Medulla oblongata (tissue), 1 donor: Measurements from ENCODE around the gene FASTKD3.

Source experiments
- DNase-seq: peaks from one replicate; pipeline ENCODE4 v3.0.0-alpha.2; 2015; ENCODE audit errors: extremely low spot score

The FASTKD3 gene

GRCh38 chr5:7849681-7850394 is 19.0 kb downstream of the FASTKD3 start:
- peak; percentile 32 for DNase-seq

GRCh38 chr5:7848296-7848695 is 20.5 kb downstream of the FASTKD3 start:
- DNase-seq: no peak

GRCh38 chr5:7846327-7846726 is 22.5 kb downstream of the FASTKD3 start:
- no peak for DNase-seq

- no peak for DNase-seq
Observed at GRCh38 chr5:7845557-7845956, 23.3 kb downstream of the FASTKD3 start.

GRCh38 chr5:7844901-7845300 is 23.9 kb downstream of the FASTKD3 start:
- DNase-seq: no peak

GRCh38 chr5:7842531-7842930 is 26.3 kb downstream of the FASTKD3 start:
- no peak for DNase-seq

- no peak for DNase-seq
Observed at GRCh38 chr5:7837403-7837802, 31.4 kb downstream of the FASTKD3 start.

GRCh38 chr5:7834982-7835381 is 33.8 kb downstream of the FASTKD3 start:
- DNase-seq: no peak

- no peak for DNase-seq
Observed at GRCh38 chr5:7828269-7828668, 40.6 kb downstream of the FASTKD3 start.

GRCh38 chr5:7827610-7828009 is 41.2 kb downstream of the FASTKD3 start:
- no peak for DNase-seq

GRCh38 chr5:7825630-7826029 is 43.2 kb downstream of the FASTKD3 start:
- DNase-seq: no peak

GRCh38 chr5:7824995-7825394 is 43.8 kb downstream of the FASTKD3 start:
- no peak for DNase-seq

GRCh38 chr5:7823594-7823993 is 45.2 kb downstream of the FASTKD3 start:
- no peak for DNase-seq

GRCh38 chr5:7822449-7822848 is 46.4 kb downstream of the FASTKD3 start:
- DNase-seq: no peak

GRCh38 chr5:7816535-7816901 is 52.3 kb downstream of the FASTKD3 start:
- no peak for DNase-seq

GRCh38 chr5:7815892-7816534 is 52.8 kb downstream of the FASTKD3 start:
- DNase-seq: peak; percentile 88

- DNase-seq: no peak
Observed at GRCh38 chr5:7814816-7815215, 54.0 kb downstream of the FASTKD3 start.

- no peak for DNase-seq
Observed at GRCh38 chr5:7813576-7813975, 55.3 kb downstream of the FASTKD3 start.

- DNase-seq: no peak
Observed at GRCh38 chr5:7813007-7813406, 55.8 kb downstream of the FASTKD3 start.

- DNase-seq: no peak
Observed at GRCh38 chr5:7811715-7812114, 57.1 kb downstream of the FASTKD3 start.
